ENCODE results near the gene ANXA8. TPM values are rescaled to one million over a fixed set of nuclear protein-coding genes. Genes with fewer than 3 reads are reported as not detected.

ANXA8 gene
- total RNA-seq, 1 donor, result 0.31 TPM

- H3K4me1 ChIP-seq (ENCODE audit: insufficient read depth, low read length), result no peaks in the 10 kb centered on the region
- no peak overlapping the region for H3K4me3 ChIP-seq (ENCODE audit: low read length)
- H3K9me3 ChIP-seq (ENCODE audit: low read depth, low read length), result no peaks in the 10 kb centered on the region
- H3K27me3 ChIP-seq (ENCODE audit: insufficient read depth, low read length), result no peaks in the 10 kb centered on the region
Observed at GRCh38 chr10:47454780-47455058, 29.2 kb downstream of the ANXA8 start.

GRCh38 chr10:47454008-47454779 lies 29.7 kb downstream of the ANXA8 start:
- Histone ChIP-seq H3K4me3 (ENCODE audit: low read length) (no peak overlapping the region), H3K9me3 (ENCODE audit: low read depth, low read length) (no peaks in the 10 kb centered on the region), H3K27me3 (ENCODE audit: insufficient read depth, low read length) (no peaks in the 10 kb centered on the region), H3K4me1 (ENCODE audit: insufficient read depth, low read length) (no peaks in the 10 kb centered on the region)

- Histone ChIP-seq H3K4me1 (ENCODE audit: insufficient read depth, low read length) (no peaks in the 10 kb centered on the region), H3K27me3 (ENCODE audit: insufficient read depth, low read length) (no peaks in the 10 kb centered on the region), H3K4me3 (ENCODE audit: low read length) (no peak overlapping the region), H3K9me3 (ENCODE audit: low read depth, low read length) (no peaks in the 10 kb centered on the region)
Observed at GRCh38 chr10:47453141-47454007, 30.5 kb downstream of the ANXA8 start.

GRCh38 chr10:47452495-47453140 lies 31.3 kb downstream of the ANXA8 start:
- no peaks in the 10 kb centered on the region for H3K9me3 ChIP-seq (ENCODE audit: low read depth, low read length)
- H3K27me3 ChIP-seq (ENCODE audit: insufficient read depth, low read length), result no peaks in the 10 kb centered on the region
- no peaks in the 10 kb centered on the region for H3K4me1 ChIP-seq (ENCODE audit: insufficient read depth, low read length)
- H3K4me3 ChIP-seq (ENCODE audit: low read length), result no peak overlapping the region

GRCh38 chr10:47451998-47452494 lies 31.9 kb downstream of the ANXA8 start:
- no peak overlapping the region for H3K4me3 ChIP-seq (ENCODE audit: low read length)

GRCh38 chr10:47451273-47451997 lies 32.5 kb downstream of the ANXA8 start:
- Histone ChIP-seq H3K4me3 (ENCODE audit: low read length) (no peak overlapping the region), H3K27me3 (ENCODE audit: insufficient read depth, low read length) (no peaks in the 10 kb centered on the region), H3K9me3 (ENCODE audit: low read depth, low read length) (no peaks in the 10 kb centered on the region), H3K4me1 (ENCODE audit: insufficient read depth, low read length) (no peaks in the 10 kb centered on the region)

More at GRCh38 chr10:47451998-47452494, 31.9 kb downstream of the ANXA8 start:
- H3K27me3 ChIP-seq (ENCODE audit: insufficient read depth, low read length), result no peaks in the 10 kb centered on the region
- no peaks in the 10 kb centered on the region for H3K9me3 ChIP-seq (ENCODE audit: low read depth, low read length)
- H3K4me1 ChIP-seq (ENCODE audit: insufficient read depth, low read length), result no peaks in the 10 kb centered on the region

- Histone ChIP-seq H3K4me3 (ENCODE audit: low read length) (no peak overlapping the region), H3K4me1 (ENCODE audit: insufficient read depth, low read length) (no peaks in the 10 kb centered on the region), H3K27me3 (ENCODE audit: insufficient read depth, low read length) (no peaks in the 10 kb centered on the region), H3K9me3 (ENCODE audit: low read depth, low read length) (no peaks in the 10 kb centered on the region)
Observed at GRCh38 chr10:47450442-47450841, 33.5 kb downstream of the ANXA8 start.

GRCh38 chr10:47449979-47450378 lies 33.9 kb downstream of the ANXA8 start:
- H3K4me1 ChIP-seq (ENCODE audit: insufficient read depth, low read length), result no peaks in the 10 kb centered on the region
- no peaks in the 10 kb centered on the region for H3K9me3 ChIP-seq (ENCODE audit: low read depth, low read length)
- no peak overlapping the region for H3K4me3 ChIP-seq (ENCODE audit: low read length)
- no peaks in the 10 kb centered on the region for H3K27me3 ChIP-seq (ENCODE audit: insufficient read depth, low read length)

- no peaks in the 10 kb centered on the region for H3K9me3 ChIP-seq (ENCODE audit: low read depth, low read length)
- H3K27me3 ChIP-seq (ENCODE audit: insufficient read depth, low read length), result no peaks in the 10 kb centered on the region
- no peak overlapping the region for H3K4me3 ChIP-seq (ENCODE audit: low read length)
- H3K4me1 ChIP-seq (ENCODE audit: insufficient read depth, low read length), result no peaks in the 10 kb centered on the region
Observed at GRCh38 chr10:47449102-47449978, 34.6 kb downstream of the ANXA8 start.

- no peak overlapping the region for H3K4me3 ChIP-seq (ENCODE audit: low read length)
- H3K4me1 ChIP-seq (ENCODE audit: insufficient read depth, low read length), result no peaks in the 10 kb centered on the region
- no peaks in the 10 kb centered on the region for H3K9me3 ChIP-seq (ENCODE audit: low read depth, low read length)
Observed at GRCh38 chr10:47447705-47448104, 36.2 kb downstream of the ANXA8 start.

GRCh38 chr10:47447209-47447608 lies 36.7 kb downstream of the ANXA8 start:
- Histone ChIP-seq H3K4me3 (ENCODE audit: low read length) (no peak overlapping the region), H3K4me1 (ENCODE audit: insufficient read depth, low read length) (no peaks in the 10 kb centered on the region)

More at GRCh38 chr10:47447705-47448104, 36.2 kb downstream of the ANXA8 start:
- H3K27me3 ChIP-seq (ENCODE audit: insufficient read depth, low read length), result no peaks in the 10 kb centered on the region

GRCh38 chr10:47445720-47446119 lies 38.2 kb downstream of the ANXA8 start:
- no peaks in the 10 kb centered on the region for H3K4me1 ChIP-seq (ENCODE audit: insufficient read depth, low read length)
- no peak overlapping the region for H3K4me3 ChIP-seq (ENCODE audit: low read length)
- no peaks in the 10 kb centered on the region for H3K9me3 ChIP-seq (ENCODE audit: low read depth, low read length)
- H3K27me3 ChIP-seq (ENCODE audit: insufficient read depth, low read length), result no peaks in the 10 kb centered on the region

More at GRCh38 chr10:47447209-47447608, 36.7 kb downstream of the ANXA8 start:
- Histone ChIP-seq H3K9me3 (ENCODE audit: low read depth, low read length) (no peaks in the 10 kb centered on the region), H3K27me3 (ENCODE audit: insufficient read depth, low read length) (no peaks in the 10 kb centered on the region)

GRCh38 chr10:47444047-47444446 lies 39.9 kb downstream of the ANXA8 start:
- no peak overlapping the region for H3K4me3 ChIP-seq (ENCODE audit: low read length)
- H3K27me3 ChIP-seq (ENCODE audit: insufficient read depth, low read length), result no peaks in the 10 kb centered on the region
- no peaks in the 10 kb centered on the region for H3K9me3 ChIP-seq (ENCODE audit: low read depth, low read length)
- no peaks in the 10 kb centered on the region for H3K4me1 ChIP-seq (ENCODE audit: insufficient read depth, low read length)

GRCh38 chr10:47443145-47443544 lies 40.8 kb downstream of the ANXA8 start:
- no peaks in the 10 kb centered on the region for H3K9me3 ChIP-seq (ENCODE audit: low read depth, low read length)
- no peak overlapping the region for H3K4me3 ChIP-seq (ENCODE audit: low read length)
- H3K27me3 ChIP-seq (ENCODE audit: insufficient read depth, low read length), result no peaks in the 10 kb centered on the region
- no peaks in the 10 kb centered on the region for H3K4me1 ChIP-seq (ENCODE audit: insufficient read depth, low read length)

Data from mononuclear cell (primary cell).